GM21367 (cell line): ENCODE data around the gene ITPR1.

Experiments
- ATAC-seq: cut with Tn5 transposase; IDR thresholded peaks from one replicate; pipeline ENCODE4 v1.9.1; 2021; ENCODE audit not compliant: unreplicated experiment

Gene ITPR1

DNA sequence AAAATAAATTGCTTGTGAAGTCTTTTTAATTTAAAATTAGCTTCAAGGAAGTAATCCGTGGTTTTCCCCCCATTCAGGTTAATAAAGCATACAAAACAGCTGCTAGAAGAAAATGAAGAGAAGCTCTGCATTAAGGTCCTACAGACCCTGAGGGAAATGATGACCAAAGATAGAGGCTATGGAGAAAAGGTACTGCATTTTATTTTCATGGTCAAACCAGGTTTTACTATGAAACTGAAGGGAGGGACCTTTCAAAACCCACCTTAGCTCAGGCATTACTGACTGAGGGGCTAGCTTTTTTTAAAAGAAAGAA is 218.5 kb downstream of the ITPR1 start:
- peak; percentile 8 for ATAC-seq

DNA sequence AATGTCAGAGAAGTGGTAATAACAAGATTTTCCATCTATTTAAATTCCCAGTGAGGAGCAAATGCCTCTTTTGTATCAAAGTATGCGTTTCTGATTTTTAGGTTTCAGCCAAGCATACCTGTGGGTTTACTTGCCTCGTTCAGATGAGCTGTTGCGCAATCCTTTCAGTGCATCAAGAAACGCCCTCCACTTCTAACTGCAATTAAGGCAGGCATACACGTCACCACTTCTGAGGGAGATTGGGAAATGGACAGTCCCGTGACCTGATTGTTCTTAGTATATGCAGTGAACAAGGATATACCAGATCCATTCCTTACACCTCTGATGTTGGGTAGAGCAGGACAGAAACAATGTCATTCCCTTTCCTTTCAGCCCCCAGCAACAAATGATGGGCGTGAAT is 219.0 kb downstream of the ITPR1 start:
- ATAC-seq: no peak

DNA sequence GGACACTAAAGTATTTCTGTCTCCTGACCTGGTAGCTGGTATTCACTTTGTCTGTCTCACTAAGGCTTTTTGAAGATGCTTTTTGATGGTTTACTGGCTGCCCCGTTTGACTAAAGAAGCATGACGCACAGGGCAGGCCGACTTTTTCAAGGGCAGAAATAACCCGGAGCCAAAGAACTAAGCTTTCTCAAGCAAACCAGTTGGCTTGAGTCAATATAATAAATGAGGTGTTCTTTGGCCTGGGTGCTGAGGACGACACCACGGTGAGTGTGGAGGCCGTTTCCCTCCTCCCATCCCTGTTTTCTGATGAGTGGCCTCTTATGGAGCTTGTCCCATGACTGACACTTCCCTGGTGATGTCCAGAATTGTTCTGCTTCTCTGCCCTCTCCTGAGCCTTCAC is 220.9 kb downstream of the ITPR1 start:
- ATAC-seq: no peak

DNA sequence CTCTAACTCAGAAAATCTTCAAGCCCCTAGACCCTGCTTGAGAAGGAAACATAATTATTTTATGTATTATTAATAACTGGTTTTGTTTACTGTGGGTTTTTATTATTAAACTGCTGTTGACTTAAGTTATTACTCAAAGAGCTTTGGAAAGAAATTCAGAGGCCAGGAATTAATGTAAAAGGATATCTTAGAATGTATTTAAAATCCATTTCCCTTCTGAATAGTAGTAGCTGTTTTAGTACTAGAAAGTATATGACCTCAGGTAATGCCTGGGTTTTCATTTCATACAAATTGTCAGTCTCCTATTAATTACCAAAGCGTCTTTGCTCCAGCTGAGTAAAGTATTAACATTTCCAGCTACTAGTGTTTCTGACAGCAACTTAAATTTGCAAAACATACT is 223.1 kb downstream of the ITPR1 start:
- no peak for ATAC-seq

DNA sequence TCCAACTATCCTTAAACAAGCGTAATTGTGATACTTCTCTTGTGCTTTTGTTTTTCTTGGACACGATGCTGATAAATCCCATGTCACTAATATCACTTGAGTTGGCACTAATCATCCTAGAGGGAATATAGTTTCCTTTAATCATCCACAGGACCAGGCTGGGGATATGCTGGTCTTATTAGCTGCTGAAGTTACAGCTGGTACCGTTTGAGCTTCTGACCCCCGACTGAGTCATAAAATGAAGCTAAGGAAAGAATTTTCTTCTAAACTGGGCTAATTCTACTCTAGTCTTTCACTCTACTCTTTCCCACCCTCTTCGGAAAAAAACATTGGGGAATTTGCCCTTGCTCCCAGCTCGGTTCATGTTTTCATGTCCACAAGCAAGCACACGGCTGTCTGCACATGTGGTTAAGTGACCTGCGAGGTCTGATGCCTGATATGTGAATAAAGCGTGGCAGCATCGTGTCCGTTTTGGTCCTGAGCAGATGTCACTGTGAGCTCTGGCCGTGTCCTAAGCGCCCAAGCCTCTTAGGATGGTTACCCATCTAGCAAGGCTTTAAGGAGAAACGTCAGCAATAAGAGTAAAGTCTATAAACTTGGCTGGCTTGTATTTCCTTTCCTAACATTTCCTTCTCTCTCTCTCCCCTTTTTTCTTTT is 223.7 kb downstream of the ITPR1 start:
- ATAC-seq: no peak

DNA sequence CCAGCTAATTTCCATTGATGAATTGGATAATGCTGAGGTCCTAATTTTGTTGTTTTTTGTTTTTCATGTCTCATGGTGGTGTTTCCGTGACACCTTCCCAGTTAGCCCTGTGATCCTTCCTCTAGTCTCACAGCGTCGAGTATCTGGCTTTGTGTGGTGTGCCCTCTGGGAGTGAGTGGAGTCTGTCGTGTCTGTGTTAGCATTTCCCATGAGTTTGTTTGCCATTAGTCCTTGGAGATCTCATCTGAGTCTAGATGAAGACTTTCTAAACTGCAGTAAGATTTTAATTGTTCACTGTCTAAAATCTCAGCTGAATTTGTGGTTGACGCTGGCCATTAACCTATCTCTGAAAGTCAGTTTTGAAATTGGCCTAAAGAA is 224.2 kb downstream of the ITPR1 start:
- ATAC-seq: no peak

DNA sequence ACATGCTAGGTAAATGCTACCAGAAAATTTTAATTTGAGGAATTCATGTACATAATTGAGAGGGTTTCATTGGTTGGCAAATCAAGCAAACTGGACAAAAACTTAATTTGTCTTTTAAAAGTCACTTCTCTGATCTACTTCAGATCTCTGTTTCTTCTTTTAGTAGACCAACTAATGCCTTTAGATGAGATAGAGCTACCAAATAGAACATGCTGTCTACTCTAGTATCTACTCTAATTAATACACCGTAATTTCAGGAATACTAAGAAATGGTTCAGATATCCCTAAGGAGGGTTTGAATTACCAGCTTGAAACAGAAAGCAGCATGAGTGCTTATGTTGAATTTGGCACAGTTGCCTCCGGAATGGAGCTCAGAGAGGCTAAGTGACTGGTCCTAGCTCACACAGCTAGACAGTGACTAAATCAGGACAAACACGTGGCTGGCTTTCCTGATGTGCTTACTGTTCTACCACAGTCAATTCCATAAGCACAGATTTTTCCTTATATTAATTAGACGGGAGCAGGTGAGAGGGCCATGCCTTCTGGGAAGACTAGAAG is 225.1 kb downstream of the ITPR1 start:
- no peak for ATAC-seq

DNA sequence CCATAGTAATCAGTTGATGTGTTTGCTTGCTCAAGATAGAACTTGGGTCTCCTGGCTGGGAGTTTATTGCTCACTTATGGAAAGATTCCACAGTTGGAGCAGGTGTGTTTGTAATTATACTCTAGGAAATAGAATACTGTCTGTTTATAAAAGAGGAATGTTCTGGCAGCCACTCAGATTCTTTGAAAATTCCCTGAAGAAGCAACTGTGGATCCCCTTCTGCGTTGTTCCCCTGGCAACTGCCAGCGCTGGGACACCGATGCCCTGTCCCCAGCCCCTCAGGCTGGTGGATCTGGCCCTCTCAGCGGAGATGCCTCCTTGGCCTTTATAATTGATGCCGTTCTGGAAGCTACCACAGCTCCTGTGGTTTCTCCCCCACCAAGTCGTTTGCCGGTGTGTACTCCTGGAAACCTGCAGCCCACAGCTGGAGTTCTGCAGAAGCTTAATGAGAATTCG is 225.9 kb downstream of the ITPR1 start:
- no peak for ATAC-seq

DNA sequence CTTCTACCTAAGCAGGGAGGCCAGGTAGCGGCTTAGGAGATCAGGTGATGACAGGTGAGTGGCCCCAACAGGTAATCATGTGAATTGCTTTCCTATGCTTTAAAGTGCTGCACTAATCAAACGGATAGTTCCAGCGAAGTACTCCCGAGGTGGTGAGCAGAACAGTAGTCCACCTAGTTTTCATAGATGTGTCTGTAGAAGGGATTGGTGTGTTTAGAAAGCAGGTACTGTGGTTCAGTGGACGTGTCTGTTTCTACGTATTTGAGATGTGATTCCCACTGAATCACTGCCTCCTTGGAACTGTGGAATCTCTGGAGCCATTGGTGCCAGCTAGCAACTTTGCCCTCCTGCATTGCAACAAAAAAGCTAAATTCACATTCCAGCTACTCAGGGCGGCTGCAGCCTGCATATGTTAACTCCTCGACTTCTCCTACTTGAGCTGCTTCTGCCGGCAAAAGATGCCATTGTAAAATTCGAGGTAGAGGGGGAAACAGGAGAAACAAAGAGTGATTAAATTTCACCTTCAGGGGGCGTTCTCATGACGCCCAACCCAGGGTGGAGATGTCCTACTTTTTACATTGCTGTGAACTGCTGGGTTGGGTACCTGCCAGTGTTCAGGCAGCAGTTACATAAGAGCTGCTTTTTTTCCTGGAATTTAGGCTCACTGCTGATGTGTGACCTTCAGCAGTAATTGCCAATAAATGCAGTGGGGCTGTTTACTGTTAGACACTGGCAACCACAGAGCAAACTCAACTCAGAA is 227.3 kb downstream of the ITPR1 start:
- ATAC-seq: peak; percentile 64

DNA sequence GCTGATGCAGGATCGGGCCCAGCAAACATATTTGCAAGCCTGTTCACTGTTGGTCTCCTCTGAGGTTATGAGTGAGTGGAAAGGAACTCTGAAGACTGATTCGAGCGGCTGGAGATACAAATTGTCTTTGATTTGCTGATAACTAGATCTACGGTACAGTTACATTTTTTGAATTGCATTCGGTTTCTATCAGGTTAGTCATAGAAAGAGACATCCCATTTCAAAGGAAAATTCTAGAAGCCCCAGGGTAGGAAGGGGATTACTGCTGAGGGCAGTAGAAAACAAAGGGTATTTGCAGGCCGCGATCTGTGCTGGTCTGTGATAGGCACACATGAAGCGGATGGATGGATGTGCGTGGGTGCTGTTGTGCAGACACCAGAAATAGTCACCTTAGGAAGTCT is 228.4 kb downstream of the ITPR1 start:
- no peak for ATAC-seq

DNA sequence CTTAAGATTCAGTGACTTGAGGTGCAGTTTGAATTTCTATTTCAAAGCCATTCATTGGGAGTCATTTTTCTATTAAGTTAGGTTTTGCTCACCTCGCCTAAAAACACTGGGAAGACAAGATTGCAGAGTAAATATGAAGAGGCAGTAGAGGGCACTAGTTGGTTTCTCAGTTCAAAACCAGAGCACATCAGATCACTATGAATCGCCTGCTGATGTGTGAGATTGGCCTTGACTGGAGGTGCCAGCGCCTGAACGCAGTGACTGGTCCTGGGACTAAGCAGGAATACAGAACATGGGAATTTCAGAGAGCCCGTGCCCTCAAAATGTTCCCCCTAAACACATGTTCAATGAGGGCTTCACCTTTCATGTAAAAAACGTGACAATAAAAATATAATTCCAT is 229.0 kb downstream of the ITPR1 start:
- ATAC-seq: peak; percentile 52

DNA sequence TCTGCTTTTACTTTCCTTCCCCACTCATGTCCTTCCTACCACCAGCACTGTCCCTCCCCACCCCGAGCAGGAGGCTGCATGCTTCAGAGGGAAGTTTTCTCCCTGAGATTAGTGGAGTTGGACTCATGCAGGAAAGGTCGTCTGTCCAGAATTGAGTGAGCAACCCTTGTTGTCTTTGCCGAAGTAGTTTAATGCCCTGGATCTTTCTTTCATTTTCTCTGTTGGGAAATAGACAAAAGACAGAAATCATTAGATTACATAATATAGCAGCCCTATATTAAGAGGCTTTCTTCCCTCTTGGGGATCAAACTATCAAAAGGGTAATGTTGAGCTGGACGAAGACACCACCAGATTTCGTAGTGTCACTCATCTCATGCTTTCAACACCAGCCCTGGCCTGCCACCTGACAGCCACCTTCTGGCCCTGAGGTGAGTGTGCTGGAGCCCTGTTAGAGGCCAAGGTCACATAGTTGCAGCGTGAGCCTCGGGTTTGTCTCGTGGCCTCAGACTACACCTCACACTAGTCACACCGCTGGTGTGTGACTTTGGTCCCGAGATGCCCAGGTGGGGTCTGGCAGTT is 231.0 kb downstream of the ITPR1 start:
- ATAC-seq: no peak

DNA sequence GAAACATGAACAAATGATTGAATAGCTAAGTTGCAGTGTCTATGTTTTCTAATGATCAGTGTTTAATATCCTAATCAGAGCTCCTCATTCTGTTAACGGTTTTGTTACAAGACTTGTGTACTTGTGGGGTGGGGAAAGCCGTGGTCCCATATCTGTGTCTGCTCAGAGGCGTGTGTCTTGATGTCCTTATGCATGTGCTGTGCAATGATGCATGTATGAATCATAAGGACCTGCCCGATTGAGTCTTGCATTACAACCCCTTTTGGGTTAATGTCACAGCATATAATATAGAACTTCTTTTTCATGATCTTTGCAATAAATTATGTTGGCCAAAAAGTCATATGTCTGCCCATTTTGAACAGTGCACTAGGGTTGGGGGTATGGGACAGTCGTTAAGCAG is 233.4 kb downstream of the ITPR1 start:
- ATAC-seq: no peak

DNA sequence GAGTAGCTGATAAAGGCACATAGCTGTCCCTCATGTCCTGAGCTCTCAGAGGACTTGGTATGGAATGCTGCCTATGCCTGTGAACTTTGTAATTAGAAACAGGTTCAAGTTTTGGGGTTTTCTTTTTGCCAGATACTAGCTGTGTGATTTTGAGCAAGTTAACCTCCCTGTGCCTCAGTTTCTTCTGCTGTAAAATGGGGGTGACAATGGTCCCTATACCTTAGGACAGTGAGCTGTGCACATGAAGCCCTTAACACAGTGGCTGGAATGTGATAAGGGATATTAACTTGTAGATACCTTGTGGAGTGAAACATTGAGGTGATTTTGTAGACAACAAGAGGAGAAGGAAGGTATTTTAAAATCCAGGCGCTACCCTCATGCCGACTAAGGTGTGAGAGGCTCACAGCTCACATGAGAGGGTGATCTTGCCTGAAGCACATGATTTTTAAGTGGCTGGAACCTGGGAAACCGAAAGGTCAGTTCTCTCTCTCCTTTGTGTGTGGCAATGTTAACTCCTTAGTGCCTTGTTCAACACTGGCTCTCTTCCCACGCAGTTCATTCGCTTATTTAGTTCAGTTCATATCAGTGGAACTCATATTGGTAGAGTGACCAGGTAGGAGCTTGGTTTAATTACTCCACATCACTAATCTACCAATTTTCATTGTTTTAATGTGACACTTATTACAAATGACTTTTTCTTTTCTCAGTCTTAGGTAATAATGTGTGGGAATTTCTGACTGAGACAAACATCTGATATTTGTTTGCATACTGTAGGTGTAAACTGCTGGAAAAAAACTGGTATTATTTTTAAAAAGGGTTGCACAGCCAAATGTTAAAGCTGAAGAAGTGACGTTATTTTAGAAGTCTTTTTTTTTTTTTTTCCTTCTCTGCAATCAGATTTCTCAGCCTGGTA is 236.2 kb downstream of the ITPR1 start:
- no peak for ATAC-seq

DNA sequence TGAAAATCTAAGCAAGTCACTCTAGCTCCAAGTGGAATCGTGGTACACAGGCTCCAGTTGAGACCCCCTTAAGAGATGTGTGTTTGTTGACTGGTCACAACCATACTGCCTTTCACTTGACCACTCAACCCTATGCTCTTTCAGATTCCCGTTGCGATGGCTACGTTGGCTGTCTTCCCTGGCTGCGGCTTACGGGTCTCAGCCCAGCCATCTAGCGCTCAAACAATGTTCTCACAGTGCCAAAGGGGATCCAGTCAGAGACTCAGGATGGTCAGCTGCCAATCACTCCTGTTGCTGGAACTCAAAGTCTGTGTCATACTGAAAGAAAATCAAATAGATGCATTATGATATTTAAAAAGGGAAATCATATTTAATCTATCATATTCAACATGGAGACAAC is 237.6 kb downstream of the ITPR1 start:
- ATAC-seq: no peak

DNA sequence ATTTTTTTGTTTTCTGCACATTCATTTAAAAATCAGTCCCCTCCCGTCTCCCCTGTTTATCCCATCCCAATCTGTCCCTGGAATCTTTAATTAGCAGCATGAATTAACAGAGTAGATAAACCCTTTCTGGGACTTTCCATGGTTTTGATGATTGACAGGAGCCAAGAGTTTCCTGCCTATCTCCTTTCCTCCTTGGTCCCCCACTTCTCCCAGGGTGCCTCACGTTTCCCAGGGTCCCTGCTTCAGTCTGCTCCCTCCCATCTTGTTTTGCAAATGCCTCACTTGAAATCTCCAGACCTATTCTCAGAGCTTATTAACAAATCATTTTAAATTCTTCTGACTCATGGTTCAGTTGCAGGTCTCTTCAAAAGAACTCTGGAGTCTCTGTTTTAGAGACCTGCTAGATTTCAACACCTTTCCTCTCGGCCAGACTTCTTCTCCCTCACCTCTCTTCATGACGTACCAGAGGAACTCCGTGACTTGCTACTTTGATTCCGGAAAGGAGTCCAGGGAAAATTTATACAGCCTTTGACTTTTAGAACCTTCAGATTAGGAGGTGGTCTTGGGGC is 238.5 kb downstream of the ITPR1 start:
- no peak for ATAC-seq

DNA sequence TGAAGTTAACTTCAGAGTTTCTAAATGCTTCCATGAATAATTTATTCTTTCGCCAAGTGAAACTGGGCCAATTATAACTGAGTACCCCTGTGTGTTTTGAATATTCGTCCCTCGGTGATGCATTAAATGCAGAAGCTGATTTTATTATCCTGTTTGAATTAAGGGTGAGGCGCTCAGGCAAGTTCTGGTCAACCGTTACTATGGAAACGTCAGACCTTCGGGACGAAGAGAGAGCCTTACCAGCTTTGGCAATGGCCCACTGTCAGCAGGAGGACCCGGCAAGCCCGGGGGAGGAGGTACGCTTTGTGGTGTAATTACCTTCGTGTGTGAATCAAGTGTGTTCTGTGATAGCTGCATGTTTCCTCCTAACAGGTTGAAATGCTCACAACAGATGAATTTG is 239.8 kb downstream of the ITPR1 start:
- no peak for ATAC-seq

DNA sequence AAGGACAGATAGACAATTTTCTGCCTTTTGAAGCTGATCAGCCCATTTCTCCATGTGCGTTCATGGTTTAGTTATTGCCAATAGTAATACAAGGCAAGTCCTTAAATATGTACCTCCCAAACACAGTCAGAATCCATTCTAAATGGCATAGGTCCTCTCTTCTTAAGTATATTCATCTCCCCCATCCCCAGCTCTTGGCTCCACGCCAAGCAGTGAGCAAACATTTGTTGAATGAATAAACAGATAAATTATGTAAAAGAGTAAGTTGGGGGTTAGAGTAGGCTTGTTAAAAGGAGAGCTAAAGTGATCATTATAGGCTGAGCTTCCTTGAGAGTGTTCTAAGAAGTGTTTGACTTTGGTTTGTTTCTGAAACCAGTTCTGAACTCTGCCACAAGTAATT is 241.3 kb downstream of the ITPR1 start:
- ATAC-seq: no peak

DNA sequence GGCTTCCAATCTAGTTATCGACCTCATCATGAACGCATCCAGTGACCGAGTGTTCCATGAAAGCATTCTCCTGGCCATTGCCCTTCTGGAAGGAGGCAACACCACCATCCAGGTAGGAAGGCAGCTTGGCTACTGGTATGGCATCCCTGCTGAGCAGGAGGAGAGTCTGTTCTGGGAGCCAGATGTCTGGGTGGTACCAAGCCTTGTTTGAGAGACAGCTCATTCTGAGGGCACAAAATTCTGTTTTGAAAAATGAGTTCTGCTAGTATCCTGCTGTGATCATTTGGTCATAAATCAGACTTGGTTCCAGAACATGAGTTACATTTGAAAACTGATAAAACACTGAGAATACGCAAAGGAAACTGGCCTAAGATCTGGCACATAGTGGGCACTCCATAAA is 242.1 kb downstream of the ITPR1 start:
- no peak for ATAC-seq

DNA sequence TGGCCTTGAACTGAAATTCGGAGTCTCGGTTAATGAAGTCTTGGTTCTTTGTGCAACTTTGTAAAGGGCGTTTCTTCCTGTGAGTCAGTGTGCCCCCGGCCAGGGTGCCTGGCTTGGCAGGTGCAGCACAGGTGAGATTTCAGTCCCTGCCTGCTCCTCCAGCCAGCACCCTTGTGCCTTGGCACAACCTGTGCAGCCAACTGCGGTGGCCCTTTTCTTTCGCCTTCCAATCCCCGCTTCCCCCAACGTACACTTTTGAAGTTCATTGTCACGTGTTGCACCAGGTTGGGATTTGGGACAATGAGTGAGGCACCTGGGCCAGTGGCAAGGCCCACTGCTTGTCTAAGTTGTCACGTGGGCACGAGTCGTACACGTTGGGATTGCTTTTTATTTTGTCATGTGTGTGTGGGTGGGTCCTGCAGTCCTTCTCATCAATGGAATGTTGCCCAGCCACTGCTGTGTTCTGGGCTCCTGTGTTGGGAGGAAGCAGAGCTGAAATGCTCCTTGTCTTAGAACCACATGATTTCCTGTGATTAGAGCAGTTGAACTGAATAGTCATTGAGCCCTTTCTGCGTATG is 243.2 kb downstream of the ITPR1 start:
- ATAC-seq: no peak
